Upper lobe of left lung (tissue), 4 donors: ENCODE measurements around the gene EXOC6B.

Source experiments
- EP300 ChIP-seq, 4 donors: sonication (generic); formaldehyde crosslinking; IDR thresholded peaks; one replicate each; pipeline ENCODE4 v1.5.1; 2017; ENCODE audit warnings: antibody characterized with exemption in 4 of 4, control low read depth in 2 of 4
- POLR2A ChIP-seq, 4 donors: fragments of 450-650 bp; IDR thresholded peaks; one replicate each; pipeline ENCODE4 v1.5.1; 2016 to 2017; ENCODE audit warnings: antibody characterized with exemption in 4 of 4, mild to moderate bottlenecking in 2 of 4
- TF ChIP-seq, protein P1 (sequence below), 6 experiments: fragments of 450-650 bp in 4 of 6; fragments of 200-600 bp in 2 of 6; sonication (generic) in 2 of 6; IDR thresholded peaks; one replicate each; pipeline ENCODE4 v1.5.1; 2016 to 2019; ENCODE audit warnings: antibody characterized with exemption in 6 of 6

DNA sequence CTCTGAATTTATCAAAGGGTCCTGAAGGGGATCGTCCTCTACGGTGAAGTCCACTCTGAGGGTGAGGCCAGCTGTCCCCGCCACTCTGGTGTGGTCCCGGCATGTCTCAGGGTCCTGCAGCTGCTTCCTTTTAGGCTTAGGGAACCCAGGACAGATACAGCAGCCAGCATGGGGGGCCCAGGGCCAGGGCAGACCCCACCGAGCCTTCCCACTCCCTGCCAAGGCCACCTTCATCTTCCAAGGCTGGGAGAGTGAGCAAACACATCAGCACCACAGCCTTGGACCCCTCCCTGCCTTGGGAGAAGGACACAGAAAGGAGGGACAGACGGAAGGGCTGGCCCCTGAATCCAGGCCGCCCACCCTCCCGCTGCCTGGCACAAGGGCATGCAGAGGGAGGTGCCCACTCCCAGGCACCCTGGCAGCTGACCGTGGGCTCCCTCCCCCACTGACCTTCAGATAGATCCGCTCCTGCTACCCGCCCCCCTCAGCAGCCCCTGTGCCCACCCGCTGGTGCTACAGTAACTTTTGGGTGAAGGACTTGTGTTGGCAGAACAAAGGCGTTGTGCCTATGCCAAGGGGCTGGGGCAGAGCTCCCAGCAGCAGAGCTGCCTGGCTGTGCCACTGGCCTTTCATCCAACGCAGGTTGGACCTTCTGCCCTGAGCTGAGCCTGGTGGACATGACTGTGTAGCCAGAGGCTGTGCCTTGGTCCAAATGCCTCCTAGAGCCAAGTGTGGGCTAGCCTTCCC is 685.8 kb downstream of the EXOC6B start:
- TF ChIP-seq, protein P1, sequence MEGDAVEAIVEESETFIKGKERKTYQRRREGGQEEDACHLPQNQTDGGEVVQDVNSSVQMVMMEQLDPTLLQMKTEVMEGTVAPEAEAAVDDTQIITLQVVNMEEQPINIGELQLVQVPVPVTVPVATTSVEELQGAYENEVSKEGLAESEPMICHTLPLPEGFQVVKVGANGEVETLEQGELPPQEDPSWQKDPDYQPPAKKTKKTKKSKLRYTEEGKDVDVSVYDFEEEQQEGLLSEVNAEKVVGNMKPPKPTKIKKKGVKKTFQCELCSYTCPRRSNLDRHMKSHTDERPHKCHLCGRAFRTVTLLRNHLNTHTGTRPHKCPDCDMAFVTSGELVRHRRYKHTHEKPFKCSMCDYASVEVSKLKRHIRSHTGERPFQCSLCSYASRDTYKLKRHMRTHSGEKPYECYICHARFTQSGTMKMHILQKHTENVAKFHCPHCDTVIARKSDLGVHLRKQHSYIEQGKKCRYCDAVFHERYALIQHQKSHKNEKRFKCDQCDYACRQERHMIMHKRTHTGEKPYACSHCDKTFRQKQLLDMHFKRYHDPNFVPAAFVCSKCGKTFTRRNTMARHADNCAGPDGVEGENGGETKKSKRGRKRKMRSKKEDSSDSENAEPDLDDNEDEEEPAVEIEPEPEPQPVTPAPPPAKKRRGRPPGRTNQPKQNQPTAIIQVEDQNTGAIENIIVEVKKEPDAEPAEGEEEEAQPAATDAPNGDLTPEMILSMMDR (IDR thresholded peaks at IDR 0.05): no peak
- TF ChIP-seq EP300 (IDR thresholded peaks at IDR 0.05): no peak
- TF ChIP-seq POLR2A (IDR thresholded peaks at IDR 0.05): no peak
